GM18909 (cell line): Measurements from ENCODE around the gene PLXDC2.
"Not testable (repeated sequence)": the region's sequence is repeated elsewhere in the genome, so short reads cannot be mapped to it uniquely, and the experiment has no call there.

Source experiments
- ATAC-seq: cut with Tn5 transposase; IDR thresholded peaks from one replicate; pipeline ENCODE4 v1.9.1; 2021; ENCODE audit warnings: mild to moderate bottlenecking; ENCODE audit not compliant: unreplicated experiment, poor library complexity

The PLXDC2 gene

GRCh38 chr10:20156511-20156910 is 340.3 kb downstream of the PLXDC2 start:
- no peak for ATAC-seq

GRCh38 chr10:20157314-20157713 is 341.1 kb downstream of the PLXDC2 start:
- no peak for ATAC-seq

GRCh38 chr10:20158086-20158485 is 341.9 kb downstream of the PLXDC2 start:
- no peak for ATAC-seq

- ATAC-seq = no peak
Observed at GRCh38 chr10:20162123-20162522, 345.9 kb downstream of the PLXDC2 start.

- no peak for ATAC-seq
Observed at GRCh38 chr10:20166096-20166675, 350.0 kb downstream of the PLXDC2 start.

GRCh38 chr10:20170661-20171060 is 354.4 kb downstream of the PLXDC2 start:
- ATAC-seq = no peak

GRCh38 chr10:20173046-20173445 is 356.8 kb downstream of the PLXDC2 start:
- ATAC-seq = no peak

GRCh38 chr10:20175719-20176118 is 359.5 kb downstream of the PLXDC2 start:
- no peak for ATAC-seq

- ATAC-seq = no peak
Observed at GRCh38 chr10:20180766-20181165, 364.5 kb downstream of the PLXDC2 start.

- ATAC-seq = no peak
Observed at GRCh38 chr10:20181434-20181833, 365.2 kb downstream of the PLXDC2 start.

- ATAC-seq = no peak
Observed at GRCh38 chr10:20185116-20185515, 368.9 kb downstream of the PLXDC2 start.

- ATAC-seq = not testable (repeated sequence)
Observed at GRCh38 chr10:20191392-20191791, 375.2 kb downstream of the PLXDC2 start.

GRCh38 chr10:20195076-20195475 is 378.8 kb downstream of the PLXDC2 start:
- ATAC-seq = no peak

- ATAC-seq = no peak
Observed at GRCh38 chr10:20200758-20201157, 384.5 kb downstream of the PLXDC2 start.

GRCh38 chr10:20202337-20202736 is 386.1 kb downstream of the PLXDC2 start:
- ATAC-seq = no peak

- ATAC-seq = no peak
Observed at GRCh38 chr10:20207653-20208052, 391.4 kb downstream of the PLXDC2 start.

GRCh38 chr10:20209098-20209497 is 392.9 kb downstream of the PLXDC2 start:
- not testable (repeated sequence) for ATAC-seq

- no peak for ATAC-seq
Observed at GRCh38 chr10:20215547-20216152, 399.4 kb downstream of the PLXDC2 start.

GRCh38 chr10:20221356-20221755 is 405.1 kb downstream of the PLXDC2 start:
- ATAC-seq = no peak

GRCh38 chr10:20228729-20229128 is 412.5 kb downstream of the PLXDC2 start:
- ATAC-seq = no peak

- ATAC-seq = no peak
Observed at GRCh38 chr10:20232079-20232705, 416.0 kb downstream of the PLXDC2 start.

GRCh38 chr10:20233423-20233822 is 417.2 kb downstream of the PLXDC2 start:
- ATAC-seq = no peak
